ENCODE measurements around the gene ZFAND3.

DNA sequence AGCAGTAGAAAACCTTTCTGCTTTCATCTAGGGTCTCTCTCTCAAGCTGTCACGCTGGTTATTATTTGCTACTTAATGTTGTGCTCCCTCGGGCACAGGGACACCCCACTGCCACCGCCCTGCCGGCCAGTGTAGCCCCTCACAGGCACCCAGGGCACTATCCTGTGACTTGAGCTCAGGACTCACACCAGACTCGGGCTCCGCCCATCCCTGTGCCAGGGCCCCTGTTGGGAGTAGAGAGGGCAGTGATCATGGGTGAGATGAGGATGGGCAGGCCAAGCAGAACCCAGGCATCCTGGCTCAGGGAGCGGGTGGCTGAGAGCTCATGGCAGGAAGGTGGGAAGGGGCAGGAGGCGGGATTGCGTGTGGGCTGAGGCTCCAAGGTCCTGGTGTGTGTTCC lies 371.9 kb downstream of the ZFAND3 start:
- TF ChIP-seq CTCF (IDR thresholded peaks at IDR 0.05; ENCODE audit: borderline replicate concordance, extremely low read depth, low read length, poor library complexity, severe bottlenecking) (no peak), EZH2 (IDR thresholded peaks at IDR 0.05; ENCODE audit: borderline replicate concordance, low read depth, low read length, severe bottlenecking) (no peak)
